ENCODE measurements around the gene ANO7. TPM values are rescaled to one million over a fixed set of nuclear protein-coding genes. Genes with fewer than 3 reads are reported as not detected.

ANO7 gene
- total RNA-seq, 1 experiment from 2014 or later = 0.84 TPM

DNA sequence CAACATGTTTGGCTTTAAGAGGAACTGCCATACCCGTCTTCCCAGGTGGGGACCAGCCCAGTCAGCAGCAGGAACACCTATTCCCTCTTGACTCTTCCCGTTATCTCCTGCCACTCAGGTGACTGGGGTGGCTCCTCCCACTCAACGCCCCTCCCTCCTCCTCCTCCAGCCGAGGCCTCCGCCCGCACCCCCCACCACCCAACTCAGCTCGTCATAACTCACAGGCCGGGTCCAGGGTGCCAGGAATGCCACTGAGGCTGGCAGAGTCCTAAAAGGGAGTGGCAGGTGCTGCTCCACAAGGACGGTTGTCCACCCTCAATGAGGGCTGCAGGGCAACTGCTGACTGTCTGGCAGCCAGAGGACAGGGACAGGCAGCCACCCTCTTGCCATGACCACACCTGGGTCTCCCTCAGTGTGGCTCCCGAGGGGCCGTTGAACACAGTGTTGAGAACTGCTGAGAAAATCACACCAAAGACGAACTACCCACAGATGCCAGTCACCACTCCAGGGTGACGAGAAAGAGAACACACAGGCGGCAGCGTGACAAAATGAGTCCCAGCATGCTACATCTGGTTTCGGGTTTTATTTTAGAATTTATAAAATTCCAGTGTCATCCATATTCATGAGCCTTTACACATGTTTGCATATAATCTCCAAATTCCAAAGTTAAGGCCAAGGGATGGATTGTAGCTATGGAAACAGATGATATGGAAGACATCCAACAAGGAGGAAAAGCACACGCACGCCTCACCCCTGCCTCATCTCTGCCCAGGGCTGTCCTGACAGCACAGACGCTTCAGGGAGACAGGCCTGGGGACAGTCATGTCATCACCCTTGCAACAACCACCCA is 38.5 kb downstream of the ANO7 start:
- Histone ChIP-seq H3K36me3 (ENCODE audit: control insufficient read depth in 1 of 2, insufficient read depth in 2 of 2, low read length in 2 of 2) (peaks cover 34 to 41% of the 10 kb centered on the region in 2 experiments), H3K4me3 (replicated peaks in 1 of 2; ENCODE audit: low read depth in 1 of 2, low read length in 2 of 2) (no peak overlapping the region), H3K4me1 (ENCODE audit: control insufficient read depth in 1 of 2, insufficient read depth in 2 of 2, low read length in 2 of 2) (peaks cover 6 to 11% of the 10 kb centered on the region in 2 experiments; a peak in 3 of 4 replicates), H3K79me2 (ENCODE audit: insufficient read depth, low read length) (no peaks in the 10 kb centered on the region), H3K9ac (ENCODE audit: low read length) (no peak overlapping the region), H3K9me3 (ENCODE audit: control insufficient read depth in 1 of 2, insufficient read depth in 1 of 2, low read depth in 1 of 2, low read length in 2 of 2) (no peaks in the 10 kb centered on the region), H3K4me2 (ENCODE audit: low read length) (no peak overlapping the region), H4K20me1 (ENCODE audit: insufficient read depth) (no peaks in the 10 kb centered on the region), H2AFZ (ENCODE audit: low read depth, low read length, poor library complexity, severe bottlenecking) (no peak overlapping the region), H3K27ac (ENCODE audit: low read depth, low read length) (no peak overlapping the region), H3K27me3 (ENCODE audit: insufficient read depth, low read length) (no peaks in the 10 kb centered on the region), H3K9me2 (ENCODE audit: insufficient read depth) (no peaks in the 10 kb centered on the region)
- no TSS peak for BruUV-seq (replicated peaks)
- no peak for DNase-seq (ENCODE audit: low read depth, low spot score)
- no peak for ATAC-seq
- RAD21 ChIA-PET (ENCODE audit: low non-redundant PET in 1 of 2, low total read pairs in 2 of 2, uncharacterized antibody in 2 of 2, unreplicated experiment in 2 of 2) = no interaction called here
- CTCF ChIA-PET = interaction anchor here (1.3 kb wide), 1 partner anchor 376 kb away, joined by 3 read pairs; no protein-coding TSS in a partner anchor
- TF ChIP-seq POLR2A (IDR thresholded peaks at IDR 0.05; ENCODE audit: borderline replicate concordance, extremely low read depth, insufficient read depth, insufficient read length) (no peak), RAD21 (IDR thresholded peaks at IDR 0.05; ENCODE audit: low read depth) (no peak), SIN3A (IDR thresholded peaks at IDR 0.05; ENCODE audit: low read depth) (no peak)
- intact Hi-C loops (cut with micrococcal nuclease) = no loop called here
- POLR2A ChIA-PET = no interaction called here

GRCh38 chr2:241227594-241227993 is 39.1 kb downstream of the ANO7 start:
- no peak overlapping the region for H3K9ac ChIP-seq (ENCODE audit: low read length)
- RAD21 ChIA-PET (ENCODE audit: low non-redundant PET in 1 of 2, low total read pairs in 2 of 2, uncharacterized antibody in 2 of 2, unreplicated experiment in 2 of 2) = no interaction called here
- H2AFZ ChIP-seq (ENCODE audit: low read depth, low read length, poor library complexity, severe bottlenecking) = no peak overlapping the region
- no peak overlapping the region for H3K27ac ChIP-seq (ENCODE audit: low read depth, low read length)
- no peaks in the 10 kb centered on the region for H3K9me3 ChIP-seq (ENCODE audit: control insufficient read depth in 1 of 2, insufficient read depth in 1 of 2, low read depth in 1 of 2, low read length in 2 of 2)
- peaks cover 6 to 11% of the 10 kb centered on the region in 2 experiments; a peak in 3 of 4 replicates for H3K4me1 ChIP-seq (ENCODE audit: control insufficient read depth in 1 of 2, insufficient read depth in 2 of 2, low read length in 2 of 2)
- intact Hi-C loops (cut with micrococcal nuclease) = no loop called here
- BruUV-seq (replicated peaks) = no TSS peak
- CTCF ChIA-PET = no interaction called here
- no peaks in the 10 kb centered on the region for H4K20me1 ChIP-seq (ENCODE audit: insufficient read depth)
- POLR2A ChIA-PET = no interaction called here
- no peaks in the 10 kb centered on the region for H3K79me2 ChIP-seq (ENCODE audit: insufficient read depth, low read length)
- H3K4me2 ChIP-seq (ENCODE audit: low read length) = no peak overlapping the region
- ATAC-seq (no peak), DNase-seq (ENCODE audit: low read depth, low spot score) (no peak)
- H3K9me2 ChIP-seq (ENCODE audit: insufficient read depth) = no peaks in the 10 kb centered on the region
- H3K36me3 ChIP-seq (ENCODE audit: control insufficient read depth in 1 of 2, insufficient read depth in 2 of 2, low read length in 2 of 2) = peaks cover 34 to 41% of the 10 kb centered on the region in 2 experiments
- no peaks in the 10 kb centered on the region for H3K27me3 ChIP-seq (ENCODE audit: insufficient read depth, low read length)
- no peak overlapping the region for H3K4me3 ChIP-seq (replicated peaks in 1 of 2; ENCODE audit: low read depth in 1 of 2, low read length in 2 of 2)
- TF ChIP-seq RAD21 (IDR thresholded peaks at IDR 0.05; ENCODE audit: low read depth) (no peak), EZH2 (IDR thresholded peaks at IDR 0.05) (no peak), CBX3 (IDR thresholded peaks at IDR 0.05; ENCODE audit: low read depth) (no peak), SIN3A (IDR thresholded peaks at IDR 0.05; ENCODE audit: low read depth) (no peak), ZNF274 (IDR thresholded peaks at IDR 0.05; ENCODE audit: low read depth, low read length) (no peak), TCF7L2 (IDR thresholded peaks at IDR 0.05; ENCODE audit: borderline replicate concordance, extremely low read depth, insufficient read depth, insufficient read length) (no peak), YY1 (IDR thresholded peaks at IDR 0.05; ENCODE audit: extremely low read depth, insufficient replicate concordance, low read depth, low read length) (no peak), JUND (IDR thresholded peaks at IDR 0.05) (no peak), CTCF (IDR thresholded peaks at IDR 0.05 in 2 of 3, conservative IDR thresholded peaks at IDR 0.05 in 1 of 3; ENCODE audit: borderline replicate concordance in 1 of 3, insufficient read depth in 1 of 3, low read depth in 2 of 3, low read length in 2 of 3) (no peak), EZH2phosphoT487 (IDR thresholded peaks at IDR 0.05; ENCODE audit: borderline replicate concordance) (no peak), EGR1 (IDR thresholded peaks at IDR 0.05; ENCODE audit: low read depth) (no peak)
- TF ChIP-seq, protein P1, sequence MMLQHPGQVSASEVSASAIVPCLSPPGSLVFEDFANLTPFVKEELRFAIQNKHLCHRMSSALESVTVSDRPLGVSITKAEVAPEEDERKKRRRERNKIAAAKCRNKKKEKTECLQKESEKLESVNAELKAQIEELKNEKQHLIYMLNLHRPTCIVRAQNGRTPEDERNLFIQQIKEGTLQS (IDR thresholded peaks at IDR 0.05) = no peak
- TF ChIP-seq, protein P2, sequence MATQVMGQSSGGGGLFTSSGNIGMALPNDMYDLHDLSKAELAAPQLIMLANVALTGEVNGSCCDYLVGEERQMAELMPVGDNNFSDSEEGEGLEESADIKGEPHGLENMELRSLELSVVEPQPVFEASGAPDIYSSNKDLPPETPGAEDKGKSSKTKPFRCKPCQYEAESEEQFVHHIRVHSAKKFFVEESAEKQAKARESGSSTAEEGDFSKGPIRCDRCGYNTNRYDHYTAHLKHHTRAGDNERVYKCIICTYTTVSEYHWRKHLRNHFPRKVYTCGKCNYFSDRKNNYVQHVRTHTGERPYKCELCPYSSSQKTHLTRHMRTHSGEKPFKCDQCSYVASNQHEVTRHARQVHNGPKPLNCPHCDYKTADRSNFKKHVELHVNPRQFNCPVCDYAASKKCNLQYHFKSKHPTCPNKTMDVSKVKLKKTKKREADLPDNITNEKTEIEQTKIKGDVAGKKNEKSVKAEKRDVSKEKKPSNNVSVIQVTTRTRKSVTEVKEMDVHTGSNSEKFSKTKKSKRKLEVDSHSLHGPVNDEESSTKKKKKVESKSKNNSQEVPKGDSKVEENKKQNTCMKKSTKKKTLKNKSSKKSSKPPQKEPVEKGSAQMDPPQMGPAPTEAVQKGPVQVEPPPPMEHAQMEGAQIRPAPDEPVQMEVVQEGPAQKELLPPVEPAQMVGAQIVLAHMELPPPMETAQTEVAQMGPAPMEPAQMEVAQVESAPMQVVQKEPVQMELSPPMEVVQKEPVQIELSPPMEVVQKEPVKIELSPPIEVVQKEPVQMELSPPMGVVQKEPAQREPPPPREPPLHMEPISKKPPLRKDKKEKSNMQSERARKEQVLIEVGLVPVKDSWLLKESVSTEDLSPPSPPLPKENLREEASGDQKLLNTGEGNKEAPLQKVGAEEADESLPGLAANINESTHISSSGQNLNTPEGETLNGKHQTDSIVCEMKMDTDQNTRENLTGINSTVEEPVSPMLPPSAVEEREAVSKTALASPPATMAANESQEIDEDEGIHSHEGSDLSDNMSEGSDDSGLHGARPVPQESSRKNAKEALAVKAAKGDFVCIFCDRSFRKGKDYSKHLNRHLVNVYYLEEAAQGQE (IDR thresholded peaks at IDR 0.05; ENCODE audit: low read depth) = no peak
